Bronchial epithelial cell (primary cell): ENCODE results near the gene IDS. TPM values are rescaled to one million over a fixed set of nuclear protein-coding genes. Genes with fewer than 3 reads are reported as not detected.

Experiments used
- DNase-seq: peaks from one replicate; pipeline ENCODE4 v3.0.0-alpha.2; 2010; ENCODE audit warnings: low read depth
- FAIRE-seq: peaks from 2 replicates; lab custom pipeline; 2011; peaks lifted over from hg19 to GRCh38; lab: Jason Lieb, UNC
- H3K27me3 ChIP-seq: 2 replicates; pipeline ENCODE4 v1.5.1; 2011; ENCODE audit warnings: low read length; ENCODE audit not compliant: control insufficient read depth, insufficient read depth
- H3K36me3 ChIP-seq: 2 replicates; pipeline ENCODE4 v1.5.1; 2011; ENCODE audit warnings: low read length; ENCODE audit not compliant: control insufficient read depth, insufficient read depth
- H3K4me3 ChIP-seq: 2 replicates; pipeline ENCODE4 v1.5.1; 2011; ENCODE audit warnings: mild to moderate bottlenecking, low read depth, low read length, control low read depth
- total RNA-seq: library from RNA; depleted of rRNA; stranded (reverse); fragments of >200 nt; gene quantifications from 2 replicates; pipeline ENCODE4 v1.2.1, GENCODE V29; 2014
- TF ChIP-seq, protein P1 (sequence below): IDR thresholded peaks from 2 replicates; pipeline ENCODE4 v1.5.1; 2011; ENCODE audit warnings: mild to moderate bottlenecking, moderate library complexity, low read length, control low read depth, inconsistent platforms; ENCODE audit not compliant: insufficient read depth, severe bottlenecking

IDS gene
- total RNA-seq, 1 donor from 2014 or later = 12.4 TPM

DNA sequence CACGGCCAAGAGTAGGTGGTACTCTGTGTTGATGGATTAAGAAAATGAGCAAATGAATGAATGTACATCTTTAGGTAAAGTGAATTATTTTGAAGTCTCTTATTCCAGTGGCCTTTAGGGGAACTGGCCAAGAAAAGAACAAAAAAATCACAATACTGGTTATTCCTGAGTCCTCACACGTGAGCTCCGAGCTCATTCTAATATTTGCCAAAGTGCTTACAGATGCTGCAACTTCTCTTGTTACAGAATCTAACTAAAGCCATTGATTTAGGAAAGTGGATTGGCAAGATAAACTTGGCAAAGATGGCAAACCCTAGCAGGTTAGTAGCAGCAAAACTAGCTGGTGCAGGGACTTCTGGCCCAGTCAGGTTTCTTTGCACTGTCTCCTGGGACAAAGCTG, 37.6 kb downstream of the IDS start:
- TF ChIP-seq, protein P1, sequence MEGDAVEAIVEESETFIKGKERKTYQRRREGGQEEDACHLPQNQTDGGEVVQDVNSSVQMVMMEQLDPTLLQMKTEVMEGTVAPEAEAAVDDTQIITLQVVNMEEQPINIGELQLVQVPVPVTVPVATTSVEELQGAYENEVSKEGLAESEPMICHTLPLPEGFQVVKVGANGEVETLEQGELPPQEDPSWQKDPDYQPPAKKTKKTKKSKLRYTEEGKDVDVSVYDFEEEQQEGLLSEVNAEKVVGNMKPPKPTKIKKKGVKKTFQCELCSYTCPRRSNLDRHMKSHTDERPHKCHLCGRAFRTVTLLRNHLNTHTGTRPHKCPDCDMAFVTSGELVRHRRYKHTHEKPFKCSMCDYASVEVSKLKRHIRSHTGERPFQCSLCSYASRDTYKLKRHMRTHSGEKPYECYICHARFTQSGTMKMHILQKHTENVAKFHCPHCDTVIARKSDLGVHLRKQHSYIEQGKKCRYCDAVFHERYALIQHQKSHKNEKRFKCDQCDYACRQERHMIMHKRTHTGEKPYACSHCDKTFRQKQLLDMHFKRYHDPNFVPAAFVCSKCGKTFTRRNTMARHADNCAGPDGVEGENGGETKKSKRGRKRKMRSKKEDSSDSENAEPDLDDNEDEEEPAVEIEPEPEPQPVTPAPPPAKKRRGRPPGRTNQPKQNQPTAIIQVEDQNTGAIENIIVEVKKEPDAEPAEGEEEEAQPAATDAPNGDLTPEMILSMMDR = no peak
- Histone ChIP-seq H3K27me3 (no peaks in the 10 kb centered on the region), H3K4me3 (no peak overlapping the region), H3K36me3 (no peaks in the 10 kb centered on the region)
- DNase-seq (no peak), FAIRE-seq (no peak)

DNA sequence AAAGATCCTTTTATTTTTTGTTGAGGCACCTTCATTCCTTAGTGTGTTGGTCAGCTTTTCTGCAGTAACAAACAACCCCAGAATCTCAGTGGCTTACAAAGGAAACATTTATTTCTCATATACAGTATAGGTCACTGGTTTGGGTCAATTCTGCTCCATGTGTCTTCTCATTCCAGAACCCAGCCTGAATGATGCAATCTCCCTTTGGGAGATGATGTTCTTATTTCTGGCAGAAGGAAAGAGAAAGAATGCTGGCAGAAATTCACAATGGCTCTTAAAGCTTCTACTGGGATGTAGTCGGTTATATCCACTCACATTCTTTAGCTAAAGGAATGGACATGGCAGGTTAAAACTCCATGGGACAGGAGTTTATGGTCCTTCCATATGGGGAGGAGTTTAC, 42.3 kb downstream of the IDS start:
- H3K4me3 ChIP-seq = no peak overlapping the region
- TF ChIP-seq, protein P1 = no peak
- H3K36me3 ChIP-seq = no peaks in the 10 kb centered on the region
- FAIRE-seq (no peak), DNase-seq (no peak)
- no peaks in the 10 kb centered on the region for H3K27me3 ChIP-seq

DNA sequence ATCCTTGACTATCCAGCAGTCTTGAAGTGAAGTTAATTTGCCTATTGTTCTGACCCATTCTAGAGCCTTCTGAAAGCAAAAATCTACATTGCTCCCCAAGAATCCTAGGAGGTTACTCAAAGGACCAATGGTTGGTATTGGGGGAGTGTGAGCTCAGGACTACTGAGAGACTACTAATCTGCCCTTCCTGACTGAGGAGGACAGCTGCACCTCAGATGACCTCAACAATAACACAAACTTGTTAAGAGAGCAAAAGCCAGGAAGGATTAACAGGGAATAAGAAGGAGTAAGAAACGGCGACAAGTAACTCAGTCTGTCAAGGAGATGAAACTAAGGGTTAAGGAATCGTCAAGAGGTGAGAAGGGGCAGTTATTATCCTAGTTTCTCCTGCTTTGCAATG, 43.4 kb downstream of the IDS start:
- Histone ChIP-seq H3K27me3 (no peaks in the 10 kb centered on the region), H3K36me3 (no peaks in the 10 kb centered on the region), H3K4me3 (no peak overlapping the region)
- TF ChIP-seq, protein P1 = no peak
- DNase-seq (no peak), FAIRE-seq (no peak)

DNA sequence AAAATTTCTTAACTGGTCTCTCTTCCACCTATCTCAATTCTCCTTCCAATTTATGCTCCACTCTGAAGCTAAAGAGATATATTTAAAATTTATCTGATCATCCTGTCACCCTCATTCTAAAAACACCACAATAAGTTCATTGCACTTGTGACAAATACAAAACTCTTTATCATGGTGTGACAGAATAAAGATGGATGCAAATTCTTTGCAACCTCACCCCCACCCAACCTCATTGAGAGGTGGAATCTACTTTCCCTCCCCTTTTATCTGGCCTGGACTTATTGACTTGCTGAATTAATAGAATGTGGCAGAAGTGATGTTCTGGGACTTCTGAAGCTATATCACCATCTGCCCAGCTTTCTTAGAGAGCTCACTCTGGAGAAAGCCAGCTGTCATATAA, 46.5 kb downstream of the IDS start:
- DNase-seq (no peak), FAIRE-seq (no peak)
- H3K36me3 ChIP-seq = no peaks in the 10 kb centered on the region
- H3K4me3 ChIP-seq = no peak overlapping the region
- no peaks in the 10 kb centered on the region for H3K27me3 ChIP-seq
- TF ChIP-seq, protein P1 = no peak

DNA sequence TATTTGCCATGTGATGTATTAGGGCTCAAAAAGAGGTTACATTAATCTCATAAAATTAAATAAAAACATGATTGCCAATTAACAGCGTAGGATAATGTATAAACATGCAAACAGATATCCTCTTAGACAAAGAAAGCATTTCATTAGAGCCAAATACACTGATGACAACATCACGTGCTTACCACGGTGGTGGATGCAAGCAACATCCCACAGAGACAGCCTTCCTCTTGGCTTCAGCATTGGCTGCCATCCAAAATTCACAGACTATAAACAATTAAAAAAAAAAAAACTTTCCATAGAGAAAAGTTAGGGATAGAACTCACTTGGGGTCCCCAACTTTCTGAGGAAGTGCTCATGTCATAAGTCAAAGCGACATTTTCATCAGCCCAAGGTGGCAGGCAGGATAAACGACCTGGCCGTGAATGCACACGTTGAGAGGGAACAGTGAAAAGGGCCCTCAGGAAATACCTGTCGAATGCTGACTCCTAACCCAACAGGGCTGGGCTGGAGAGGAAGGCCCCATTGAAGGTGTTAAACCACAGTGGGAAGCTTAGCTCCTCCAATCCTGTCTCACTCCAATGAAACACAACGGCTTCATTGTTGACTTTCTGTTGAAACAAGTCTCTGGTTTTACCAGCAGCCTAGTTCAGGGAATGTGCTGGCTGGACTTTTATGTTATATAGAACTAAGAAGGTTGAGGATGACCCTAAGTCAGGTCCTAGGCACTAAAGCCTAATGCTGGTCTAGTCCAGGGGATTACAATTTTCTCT, 48.4 kb downstream of the IDS start:
- H3K4me3 ChIP-seq = no peak overlapping the region
- no peaks in the 10 kb centered on the region for H3K36me3 ChIP-seq
- no peaks in the 10 kb centered on the region for H3K27me3 ChIP-seq
- no peak for FAIRE-seq
- no peak for DNase-seq
- TF ChIP-seq, protein P1 = no peak

DNA sequence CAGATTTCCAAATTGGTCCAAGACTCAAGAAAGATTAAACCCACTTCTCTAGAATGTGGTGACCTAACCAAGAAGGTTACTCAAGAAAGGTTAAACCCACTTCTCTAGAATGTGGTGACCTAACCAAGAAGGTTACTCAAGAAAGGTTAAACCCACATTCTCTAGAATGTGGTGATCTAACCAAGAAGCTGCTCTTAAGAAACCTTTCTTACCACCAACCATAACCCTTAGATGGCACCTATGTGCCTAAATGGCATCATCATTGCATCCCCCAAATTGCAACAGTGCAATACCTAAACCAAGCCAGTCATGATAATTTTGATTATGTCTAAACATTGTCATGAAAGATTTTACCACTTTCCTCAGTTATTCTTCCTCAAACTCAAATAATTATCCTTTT, 49.2 kb downstream of the IDS start:
- TF ChIP-seq, protein P1 = no peak
- H3K4me3 ChIP-seq = no peak overlapping the region
- no peaks in the 10 kb centered on the region for H3K27me3 ChIP-seq
- FAIRE-seq (no peak), DNase-seq (no peak)
- H3K36me3 ChIP-seq = no peaks in the 10 kb centered on the region
